OCI-LY3 (cell line): ENCODE data around the gene ARMC2.

Source experiments
- H2AFZ ChIP-seq: fragments of 200-600, 300-600 bp; shearing (Covaris generic); 2 replicates; pipeline ENCODE4 v1.6.0; 2014; ENCODE audit warnings: antibody characterized with exemption, low read depth, low read length
- H3K27ac ChIP-seq: fragments of 200-600, 300-600 bp; sonication (generic); 2 replicates; pipeline ENCODE4 v1.5.1; 2014; ENCODE audit warnings: mild to moderate bottlenecking, low read length, moderate library complexity, mixed read lengths
- H3K27me3 ChIP-seq: fragments of 200-600, 300-600 bp; sonication (generic); 2 replicates; pipeline ENCODE4 v1.6.1; 2014; ENCODE audit warnings: low read depth, low read length, mixed read lengths
- H3K36me3 ChIP-seq: fragments of 200-600, 300-600 bp; sonication (generic); replicated peaks from 2 replicates; pipeline ENCODE3; 2014; ENCODE audit warnings: low read depth, low read length, mixed read lengths
- H3K4me1 ChIP-seq: fragments of 300-600, 200-600 bp; sonication (generic); 2 replicates; pipeline ENCODE4 v1.6.1; 2014; ENCODE audit warnings: low read length, mixed read lengths
- H3K4me2 ChIP-seq: fragments of 200-600, 300-600 bp; sonication (generic); 2 replicates; pipeline ENCODE4 v1.6.1; 2014; ENCODE audit warnings: low read length, mixed read lengths
- H3K4me3 ChIP-seq: fragments of 300-600, 200-600 bp; sonication (generic); 2 replicates; pipeline ENCODE4 v1.5.1; 2014; ENCODE audit warnings: antibody characterized with exemption, mild to moderate bottlenecking, low read length, moderate library complexity
- H3K79me2 ChIP-seq: fragments of 300-600, 200-600 bp; shearing (Covaris generic); 2 replicates; pipeline ENCODE4 v1.6.1; 2014; ENCODE audit warnings: mild to moderate bottlenecking, low read length, mixed read lengths
- H3K9ac ChIP-seq: fragments of 300-600, 200-600 bp; shearing (Covaris generic); 2 replicates; pipeline ENCODE4 v1.6.0; 2014; ENCODE audit warnings: mild to moderate bottlenecking, low read length, moderate library complexity
- H3K9me3 ChIP-seq: fragments of 200-600, 300-600 bp; shearing (Covaris generic); 2 replicates; pipeline ENCODE4 v1.6.1; 2014; ENCODE audit warnings: low read length, mixed read lengths; ENCODE audit not compliant: insufficient read depth
- H4K20me1 ChIP-seq: fragments of 200-600, 300-600 bp; sonication (generic); 2 replicates; pipeline ENCODE4 v1.6.1; 2016; ENCODE audit warnings: low read length, mixed read lengths; ENCODE audit not compliant: insufficient read depth
- CTCF ChIP-seq: fragments of 200-600, 300-600 bp; sonication (generic); IDR thresholded peaks from 2 replicates; pipeline ENCODE4 v1.5.1; 2014; ENCODE audit warnings: antibody characterized with exemption, low read length, low read depth
- EZH2phosphoT487 ChIP-seq: fragments of 200-600 bp; shearing (Covaris generic); IDR thresholded peaks from 2 replicates; pipeline ENCODE4 v1.6.1; 2018; ENCODE audit warnings: antibody characterized with exemption, mixed run types, low read depth

Gene ARMC2

GRCh38 chr6:108847738-108848115 lies 495 bp upstream of the ARMC2 start:
- Histone ChIP-seq H3K27ac (no peak overlapping the region), H3K79me2 (no peaks in the 10 kb centered on the region), H4K20me1 (no peaks in the 10 kb centered on the region), H3K9me3 (no peaks in the 10 kb centered on the region), H3K4me1 (peaks cover 7% of the 10 kb centered on the region; the same call in 1 of the 2 replicates), H3K36me3 (no peaks in the 10 kb centered on the region), H3K4me3 (peak overlapping the region; percentile 88), H3K27me3 (peaks cover 26% of the 10 kb centered on the region), H3K9ac (peak overlapping the region; percentile 60), H2AFZ (peak overlapping the region; percentile 68), H3K4me2 (peak overlapping the region; percentile 89)
- no peak for TF ChIP-seq CTCF
- TF ChIP-seq EZH2phosphoT487, result no peak

- TF ChIP-seq EZH2phosphoT487 (no peak), CTCF (no peak)
- H3K36me3 ChIP-seq, result no peaks in the 10 kb centered on the region
- H2AFZ ChIP-seq, result no peak overlapping the region
- H3K4me1 ChIP-seq, result peaks cover 7% of the 10 kb centered on the region; the same call in 1 of the 2 replicates
- H4K20me1 ChIP-seq, result no peaks in the 10 kb centered on the region
- H3K27me3 ChIP-seq, result peaks cover 10% of the 10 kb centered on the region
- H3K9me3 ChIP-seq, result no peaks in the 10 kb centered on the region
- H3K9ac ChIP-seq, result no peak overlapping the region
- no peak overlapping the region for H3K4me2 ChIP-seq
- H3K27ac ChIP-seq, result no peak overlapping the region
- H3K79me2 ChIP-seq, result no peaks in the 10 kb centered on the region
- H3K4me3 ChIP-seq, result no peak overlapping the region
Observed at GRCh38 chr6:108850669-108851465, 2.6 kb downstream of the ARMC2 start.

GRCh38 chr6:108851756-108852155 lies 3.5 kb downstream of the ARMC2 start:
- Histone ChIP-seq H3K36me3 (peaks cover 4% of the 10 kb centered on the region), H3K27me3 (peaks cover 4% of the 10 kb centered on the region; the same call in 1 of the 2 replicates), H3K9ac (no peak overlapping the region), H3K9me3 (no peaks in the 10 kb centered on the region), H3K4me2 (no peak overlapping the region), H4K20me1 (no peaks in the 10 kb centered on the region), H3K4me1 (peaks cover 7% of the 10 kb centered on the region; the same call in 1 of the 2 replicates), H3K4me3 (no peak overlapping the region), H3K79me2 (no peaks in the 10 kb centered on the region), H2AFZ (no peak overlapping the region), H3K27ac (no peak overlapping the region)
- TF ChIP-seq EZH2phosphoT487 (no peak), CTCF (no peak)

GRCh38 chr6:108853077-108853476 lies 4.9 kb downstream of the ARMC2 start:
- no peak overlapping the region for H3K4me3 ChIP-seq
- no peak overlapping the region for H3K4me2 ChIP-seq
- H3K9ac ChIP-seq, result no peak overlapping the region
- no peaks in the 10 kb centered on the region for H3K79me2 ChIP-seq
- TF ChIP-seq EZH2phosphoT487, result no peak
- no peak for TF ChIP-seq CTCF
- H2AFZ ChIP-seq, result no peak overlapping the region
- no peak overlapping the region for H3K27ac ChIP-seq
- H3K27me3 ChIP-seq, result peaks cover 4% of the 10 kb centered on the region; the same call in 1 of the 2 replicates
- H3K36me3 ChIP-seq, result peaks cover 9% of the 10 kb centered on the region
- H3K9me3 ChIP-seq, result 0 out of 2 replicates have a peak, but pooled peaks cover 8% of the 10 kb centered on the region
- H4K20me1 ChIP-seq, result no peaks in the 10 kb centered on the region
- peaks cover 3% of the 10 kb centered on the region; the same call in 1 of the 2 replicates for H3K4me1 ChIP-seq
